Measurements from ENCODE around the gene PIGQ. TPM values are rescaled to one million over a fixed set of nuclear protein-coding genes. Genes with fewer than 3 reads are reported as not detected.

Gene PIGQ
- total and polyA plus RNA-seq, 2 of the 8 experiments (the other 6 are each of a cell fraction or from before 2014, with no cell fraction given): 36.0 to 49.2 TPM

GRCh38 chr16:578870-579405, 9.2 kb downstream of the PIGQ start:
- H3K4me1 ChIP-seq (replicated peaks in 1 of 4; ENCODE audit: control insufficient read depth in 3 of 4, insufficient read depth in 4 of 4, low read length in 3 of 4): peaks cover 0 to 16% (median 12%) of the 10 kb centered on the region in 4 experiments; a peak in 6 of 7 replicates
- peak; percentile 83 for TF ChIP-seq MAX (IDR thresholded peaks at IDR 0.05)
- peak; percentile 24; the same call in 1 of the 2 replicates for TF ChIP-seq E2F6 (IDR thresholded peaks at IDR 0.05)
- peak; percentile 83 to 86 for TF ChIP-seq RAD21 (IDR thresholded peaks at IDR 0.05 in 1 of 2, conservative IDR thresholded peaks at IDR 0.05 in 1 of 2; ENCODE audit: low read depth in 2 of 2, low read length in 2 of 2)
- no peak for TF ChIP-seq ATF2 (IDR thresholded peaks at IDR 0.05; ENCODE audit: low read length)
- 0 out of 4 replicates have a peak, but pooled peaks of 1 of the 2 experiments have one; percentile 24 for TF ChIP-seq SIN3A (conservative IDR thresholded peaks at IDR 0.05 in 1 of 2, IDR thresholded peaks at IDR 0.05 in 1 of 2; ENCODE audit: low read depth in 1 of 2, low read length in 2 of 2)
- TF ChIP-seq TAF1 (IDR thresholded peaks at IDR 0.05; ENCODE audit: low read depth, low read length): no peak

More at GRCh38 chr16:578870-579405, 9.2 kb downstream of the PIGQ start:
- Histone ChIP-seq H3K14ac (ENCODE audit: insufficient read length) (no peak overlapping the region), H3K9ac (replicated peaks in 1 of 4; ENCODE audit: extremely low read depth in 1 of 4, low read depth in 3 of 4, low read length in 3 of 4) (no peak overlapping the region), H3K79me1 (ENCODE audit: low read depth, low read length) (no peaks in the 10 kb centered on the region), H4K5ac (ENCODE audit: insufficient read length, low read depth, low read length) (no peak overlapping the region), H3K79me2 (ENCODE audit: control insufficient read depth in 1 of 2, insufficient read depth in 2 of 2, low read length in 2 of 2) (no peaks in the 10 kb centered on the region), H3K27me3 (replicated peaks in 1 of 4; ENCODE audit: control insufficient read depth in 3 of 4, extremely low read depth in 1 of 4, insufficient read depth in 3 of 4, low read length in 3 of 4) (peaks cover 0 to 2% (median 0%) of the 10 kb centered on the region in 4 experiments; a peak in 2 of 7 replicates), H2BK12ac (ENCODE audit: low read depth, low read length) (peak overlapping the region; percentile 69; the same call in 1 of the 2 replicates), H4K8ac (ENCODE audit: extremely low read depth, insufficient read depth, low read length) (no peak overlapping the region; the same call in 1 of the 2 replicates), H2BK120ac (replicated peaks; ENCODE audit: low read depth, low read length) (no peak overlapping the region), H3K4me3 (ENCODE audit: extremely low read depth in 1 of 4, insufficient read depth in 2 of 4, low read depth in 3 of 4, low read length in 4 of 4) (peak overlapping the region in 3 of 4 experiments; percentile 18 to 47 (median 29); a peak in 5 of 8 replicates), H3K23ac (ENCODE audit: insufficient read length) (no peak overlapping the region), H3K56ac (replicated peaks; ENCODE audit: insufficient read length, low read depth, low read length) (no peak overlapping the region), H2BK5ac (ENCODE audit: low read depth, low read length) (no peak overlapping the region), H2AK5ac (ENCODE audit: low read depth, low read length) (no peak overlapping the region), H3K9me3 (ENCODE audit: insufficient read depth in 2 of 2, low read depth in 1 of 2, low read length in 1 of 2) (no peaks in the 10 kb centered on the region), H2BK15ac (ENCODE audit: low read length) (no peak overlapping the region; the same call in 1 of the 2 replicates), H2AFZ (ENCODE audit: low read length) (no peak overlapping the region), H4K20me1 (replicated peaks in 1 of 2; ENCODE audit: control insufficient read depth in 1 of 2, insufficient read depth in 2 of 2, low read length in 2 of 2) (peaks cover 0 to 13% of the 10 kb centered on the region in 2 experiments), H3K27ac (ENCODE audit: low read depth, low read length) (no peak overlapping the region), H3K18ac (ENCODE audit: extremely low read depth, low read length) (peak overlapping the region; percentile 33), H2BK20ac (ENCODE audit: low read length) (no peak overlapping the region), H3K4me2 (ENCODE audit: insufficient read depth in 1 of 2, low read depth in 2 of 2, low read length in 2 of 2) (peak overlapping the region; percentile 9 to 93), H3K4ac (replicated peaks; ENCODE audit: insufficient read length, low read depth, low read length) (no peak overlapping the region), H3K36me3 (ENCODE audit: control insufficient read depth in 2 of 4, insufficient read depth in 4 of 4, low read length in 3 of 4) (peaks cover 0 to 13% (median 0%) of the 10 kb centered on the region in 4 experiments; a peak in 3 of 8 replicates), H4K91ac (replicated peaks; ENCODE audit: insufficient read length, low read length) (peak overlapping the region; percentile 81), H3K23me2 (ENCODE audit: low read depth, low read length) (peaks cover 2% of the 10 kb centered on the region; the same call in 1 of the 2 replicates)
- POLR2A ChIA-PET (ENCODE audit: partially characterized antibody): interaction anchor here (1.0 to 7.9 kb wide), 11 partner anchors 10 to 197 kb away, joined by 3 to 58 read pairs (median 4); partner anchors contain the start of genes CAPN15, METTL26, NHLRC4 and PGAP6
- CTCF ChIA-PET (ENCODE audit: partially characterized antibody): interaction anchor here (0.9 to 4.8 kb wide), 15 partner anchors 12 to 195 kb away, joined by 3 to 26 read pairs (median 5); partner anchors contain the start of gene NHLRC4
- FAIRE-seq: no peak
- peak; percentile 64 to 94 for DNase-seq (ENCODE audit: low read depth in 1 of 2, low spot score in 2 of 2)
- WGBS, 2 experiments (ENCODE audit: extremely low coverage in 1 of 2, insufficient coverage in 1 of 2, insufficient read length in 1 of 2, insufficient replicate concordance in 2 of 2, low coverage in 1 of 2, low lambda C conversion rate in 2 of 2, missing lambda C conversion rate in 1 of 2): 15% methylated on average over 10 of the region's 34 CpGs; no CpG with 5 or more reads in 1 of the 2 experiments

All from H1 (cell line).